Choroid plexus epithelial cell (primary cell): ENCODE measurements around the gene CDK17.
A peak's percentile ranks its signal among the peaks of the same experiment; 100 is the strongest.
"Not testable (repeated sequence)": the region's sequence is repeated elsewhere in the genome, so short reads cannot be mapped to it uniquely, and the experiment has no call there.

ENCODE experiments used
- DNase-seq: peaks from one replicate; pipeline ENCODE4 v3.0.0-alpha.2; 2010; ENCODE audit warnings: low read depth
- H3K4me3 ChIP-seq: 2 replicates; pipeline ENCODE4 v1.5.1; 2011; ENCODE audit warnings: low read depth, mild to moderate bottlenecking, control low read depth, low read length, moderate library complexity
- CTCF ChIP-seq: conservative IDR thresholded peaks from 2 replicates; pipeline ENCODE4 v1.5.1; 2011; ENCODE audit warnings: low read depth, mild to moderate bottlenecking, control low read depth, inconsistent platforms, low read length, moderate library complexity

CDK17 gene

GRCh38 chr12:96441816-96442215, 41.6 kb upstream of the CDK17 start:
- no peak for TF ChIP-seq CTCF
- H3K4me3 ChIP-seq = no peak overlapping the region
- no peak for DNase-seq

GRCh38 chr12:96438330-96438729, 38.1 kb upstream of the CDK17 start:
- no peak for DNase-seq
- no peak for TF ChIP-seq CTCF
- H3K4me3 ChIP-seq = no peak overlapping the region

DNA sequence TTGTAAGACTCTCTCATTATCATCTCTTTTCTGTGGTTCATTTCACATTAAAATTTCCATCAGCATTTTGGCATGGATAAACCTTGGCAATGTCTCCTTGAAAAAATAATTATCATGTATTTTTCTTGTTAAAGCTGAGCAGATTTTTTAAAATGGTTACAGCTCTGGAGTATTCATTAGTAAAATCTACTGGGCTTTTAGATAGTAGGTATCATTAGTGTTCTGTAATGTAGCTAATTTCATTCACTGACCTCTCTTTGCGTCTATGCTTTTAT, 36.9 kb upstream of the CDK17 start:
- H3K4me3 ChIP-seq = no peak overlapping the region
- DNase-seq = no peak
- no peak for TF ChIP-seq CTCF

DNA sequence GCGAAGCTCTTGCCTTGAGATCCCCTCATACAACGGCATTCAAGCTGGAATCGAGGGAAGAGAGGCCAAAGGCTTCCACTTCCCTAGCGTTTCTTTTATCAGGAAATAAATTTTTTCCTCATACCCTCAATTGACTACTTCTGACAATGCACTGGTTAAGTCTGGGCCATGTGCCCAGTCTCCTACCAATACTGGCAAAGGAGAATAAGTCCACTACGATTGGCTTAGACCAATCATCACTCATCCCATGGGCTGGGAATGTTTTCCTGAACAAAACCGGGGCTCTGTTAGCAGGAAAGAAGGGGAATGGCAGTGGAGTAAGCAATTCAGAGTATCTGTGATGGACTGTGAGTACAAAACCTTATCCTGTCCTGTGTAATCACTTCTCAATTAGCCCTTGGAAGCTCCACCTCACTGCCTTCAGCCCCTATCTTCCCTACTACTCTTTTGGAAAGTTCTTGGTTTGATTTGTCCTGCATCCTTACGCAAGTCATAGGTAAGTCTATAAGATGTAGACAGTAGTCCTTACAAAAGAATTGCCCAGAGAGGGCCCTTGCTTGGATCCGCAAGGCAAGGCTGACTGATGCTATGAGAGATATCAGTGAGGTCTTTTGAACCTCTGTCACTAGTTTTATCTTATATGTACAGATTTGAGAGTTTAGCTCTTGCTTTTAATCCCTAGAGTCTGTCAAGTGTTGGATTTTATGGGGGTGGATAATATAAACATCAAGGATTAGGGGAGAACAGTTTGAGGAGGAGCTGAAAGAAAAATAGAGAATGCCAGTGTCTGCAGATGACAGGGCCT, 36.3 kb upstream of the CDK17 start:
- no peak for DNase-seq
- no peak overlapping the region for H3K4me3 ChIP-seq
- no peak for TF ChIP-seq CTCF

- no peak for TF ChIP-seq CTCF
- no peak overlapping the region for H3K4me3 ChIP-seq
- peak; percentile 99 for DNase-seq
Measured at GRCh38 chr12:96434107-96434506, 33.9 kb upstream of the CDK17 start.

GRCh38 chr12:96432496-96433321, 32.5 kb upstream of the CDK17 start:
- not testable (repeated sequence) for H3K4me3 ChIP-seq, DNase-seq

GRCh38 chr12:96431067-96431466, 30.8 kb upstream of the CDK17 start:
- no peak overlapping the region for H3K4me3 ChIP-seq
- no peak for DNase-seq

More at GRCh38 chr12:96431067-96431466, 30.8 kb upstream of the CDK17 start:
- TF ChIP-seq CTCF = no peak
